ENCODE results near the gene EPHA6. TPM values are rescaled to one million over a fixed set of nuclear protein-coding genes. Genes with fewer than 3 reads are reported as not detected.
"Not testable (repeated sequence)": the region's sequence is repeated elsewhere in the genome, so short reads cannot be mapped to it uniquely, and the experiment has no call there.

Gene EPHA6
- total RNA-seq, 1 donor from 2014 or later: 1.2 TPM

DNA sequence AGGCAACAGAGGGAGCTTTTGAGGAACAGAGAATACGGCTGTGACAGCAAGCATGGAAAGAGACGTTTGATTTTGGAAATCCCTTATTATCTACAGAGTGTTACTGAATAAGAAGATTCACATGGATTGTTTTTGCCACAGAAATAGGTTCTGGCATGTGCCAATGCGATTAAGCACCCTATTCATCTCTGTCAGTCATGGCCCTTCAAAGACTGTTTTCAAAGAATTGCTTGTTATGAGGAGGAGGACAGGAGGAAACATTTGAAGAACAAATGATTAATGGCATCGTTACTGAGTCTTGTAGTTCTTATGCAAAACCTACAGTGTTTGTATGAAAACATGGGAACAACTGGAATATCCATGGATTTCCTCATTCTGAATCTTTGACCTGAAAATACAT is 86.2 kb downstream of the EPHA6 start:
- no peaks in the 10 kb centered on the region for H3K4me1 ChIP-seq
- H3K27me3 ChIP-seq: no peaks in the 10 kb centered on the region
- no peak overlapping the region for H3K4me3 ChIP-seq
- TF ChIP-seq, protein P1, sequence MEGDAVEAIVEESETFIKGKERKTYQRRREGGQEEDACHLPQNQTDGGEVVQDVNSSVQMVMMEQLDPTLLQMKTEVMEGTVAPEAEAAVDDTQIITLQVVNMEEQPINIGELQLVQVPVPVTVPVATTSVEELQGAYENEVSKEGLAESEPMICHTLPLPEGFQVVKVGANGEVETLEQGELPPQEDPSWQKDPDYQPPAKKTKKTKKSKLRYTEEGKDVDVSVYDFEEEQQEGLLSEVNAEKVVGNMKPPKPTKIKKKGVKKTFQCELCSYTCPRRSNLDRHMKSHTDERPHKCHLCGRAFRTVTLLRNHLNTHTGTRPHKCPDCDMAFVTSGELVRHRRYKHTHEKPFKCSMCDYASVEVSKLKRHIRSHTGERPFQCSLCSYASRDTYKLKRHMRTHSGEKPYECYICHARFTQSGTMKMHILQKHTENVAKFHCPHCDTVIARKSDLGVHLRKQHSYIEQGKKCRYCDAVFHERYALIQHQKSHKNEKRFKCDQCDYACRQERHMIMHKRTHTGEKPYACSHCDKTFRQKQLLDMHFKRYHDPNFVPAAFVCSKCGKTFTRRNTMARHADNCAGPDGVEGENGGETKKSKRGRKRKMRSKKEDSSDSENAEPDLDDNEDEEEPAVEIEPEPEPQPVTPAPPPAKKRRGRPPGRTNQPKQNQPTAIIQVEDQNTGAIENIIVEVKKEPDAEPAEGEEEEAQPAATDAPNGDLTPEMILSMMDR (IDR thresholded peaks at IDR 0.05): no peak
- TF ChIP-seq POLR2A (IDR thresholded peaks at IDR 0.05) (no peak), POLR2AphosphoS5 (IDR thresholded peaks at IDR 0.05; ENCODE audit: insufficient read depth in 1 of 2, low read depth in 1 of 2) (no peak)
- intact Hi-C loops (cut with DNase I): no loop called here
- no peaks in the 10 kb centered on the region for H3K9me3 ChIP-seq
- H3K36me3 ChIP-seq: no peaks in the 10 kb centered on the region
- no peak for DNase-seq (ENCODE audit: extremely low spot score in 2 of 2)
- H3K27ac ChIP-seq: no peak overlapping the region

DNA sequence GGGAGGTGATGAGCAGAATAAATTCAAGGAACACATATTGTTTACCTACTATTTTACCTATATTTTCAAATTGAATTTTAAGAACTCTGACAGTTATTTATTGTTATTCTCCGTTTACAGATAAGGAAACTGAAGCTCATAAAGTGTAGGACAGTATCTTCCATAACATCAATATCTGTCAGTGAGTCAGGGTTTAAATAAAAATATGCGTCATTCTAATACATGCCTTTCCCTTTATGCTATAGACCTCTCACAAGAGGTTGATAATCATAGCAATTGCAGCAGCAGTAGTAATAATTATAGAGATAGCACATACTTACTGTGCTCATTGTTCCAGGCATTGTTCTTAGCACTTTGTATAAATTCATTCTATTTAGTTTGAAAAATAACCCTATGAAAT is 101.1 kb downstream of the EPHA6 start:
- H3K27me3 ChIP-seq: no peaks in the 10 kb centered on the region
- no peak overlapping the region for H3K4me3 ChIP-seq
- H3K36me3 ChIP-seq: no peaks in the 10 kb centered on the region
- H3K9me3 ChIP-seq: no peaks in the 10 kb centered on the region
- TF ChIP-seq POLR2AphosphoS5 (IDR thresholded peaks at IDR 0.05; ENCODE audit: insufficient read depth in 1 of 2, low read depth in 1 of 2): no peak
- TF ChIP-seq, protein P1 (IDR thresholded peaks at IDR 0.05): no peak
- H3K4me1 ChIP-seq: no peaks in the 10 kb centered on the region
- DNase-seq (ENCODE audit: extremely low spot score in 2 of 2): no peak
- intact Hi-C loops (cut with DNase I): no loop called here
- H3K27ac ChIP-seq: no peak overlapping the region

DNA sequence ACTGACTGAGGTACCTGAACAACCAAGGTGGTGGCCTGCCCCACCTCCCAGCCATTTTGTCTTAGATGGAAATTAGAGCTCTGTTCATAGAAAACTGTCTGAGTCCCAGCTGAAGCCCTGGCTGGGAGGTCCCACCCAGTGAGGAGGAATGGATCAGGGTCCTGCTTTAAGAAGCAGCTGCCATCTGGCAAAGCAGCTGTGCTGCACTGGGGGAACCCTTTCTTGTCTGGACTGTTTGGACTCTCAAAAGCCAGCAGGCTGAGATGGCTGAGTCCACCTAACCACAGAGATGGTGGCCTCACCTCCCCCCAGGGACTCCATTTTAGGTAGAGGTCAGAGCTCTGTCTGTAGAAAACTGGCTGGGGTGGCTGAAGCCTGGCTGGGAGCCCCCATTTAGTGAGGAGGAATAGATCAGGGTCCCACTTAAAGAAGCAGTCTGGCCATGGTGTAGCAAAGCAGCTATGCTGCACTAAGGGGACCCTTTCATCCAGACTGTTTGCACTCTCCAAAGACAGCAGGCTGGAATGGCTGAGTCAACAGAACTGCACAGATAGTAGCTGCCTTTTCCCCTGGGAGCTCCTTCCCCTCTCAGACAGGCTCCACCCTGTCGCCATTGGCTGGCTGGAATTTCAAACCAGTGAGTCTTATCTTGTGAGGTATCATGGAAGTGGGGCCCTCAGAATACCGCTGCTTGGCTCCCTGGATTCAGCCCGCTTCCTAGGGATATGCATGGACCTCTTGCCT is 116.9 kb downstream of the EPHA6 start:
- DNase-seq (ENCODE audit: extremely low spot score in 2 of 2): no peak
- Histone ChIP-seq H3K4me3 (no peak overlapping the region), H3K9me3 (peaks cover 13% of the 10 kb centered on the region), H3K4me1 (no peaks in the 10 kb centered on the region), H3K27me3 (no peaks in the 10 kb centered on the region), H3K36me3 (no peaks in the 10 kb centered on the region), H3K27ac (no peak overlapping the region)
- TF ChIP-seq POLR2A (IDR thresholded peaks at IDR 0.05) (no peak), POLR2AphosphoS5 (IDR thresholded peaks at IDR 0.05; ENCODE audit: insufficient read depth in 1 of 2, low read depth in 1 of 2) (no peak)
- TF ChIP-seq, protein P1 (IDR thresholded peaks at IDR 0.05): no peak
- intact Hi-C loops (cut with DNase I): no loop called here

DNA sequence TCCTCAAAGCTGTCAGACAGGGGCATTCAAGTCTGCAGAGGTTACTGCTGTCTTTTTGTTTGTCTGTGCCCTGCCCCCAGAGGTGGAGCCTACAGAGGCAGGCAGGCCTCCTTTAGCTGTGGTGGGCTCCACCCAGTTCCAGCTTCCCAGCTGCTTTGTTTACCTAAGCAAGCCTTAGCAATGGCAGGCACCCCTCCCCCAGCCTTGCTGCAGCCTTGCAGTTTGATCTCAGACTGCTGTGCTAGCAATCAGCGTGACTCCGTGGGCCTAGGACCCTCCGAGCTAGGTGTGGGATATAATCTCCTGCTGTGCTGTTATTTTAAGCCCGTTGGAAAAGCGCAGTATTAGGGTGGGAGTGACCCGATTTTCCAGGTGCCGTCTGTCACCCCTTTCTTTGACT is 127.7 kb downstream of the EPHA6 start:
- H3K27ac ChIP-seq; H3K4me3 ChIP-seq; H3K9me3 ChIP-seq; H3K36me3 ChIP-seq; DNase-seq (ENCODE audit: extremely low spot score in 2 of 2); H3K27me3 ChIP-seq; intact Hi-C loops (cut with DNase I); H3K4me1 ChIP-seq: not testable (repeated sequence)

DNA sequence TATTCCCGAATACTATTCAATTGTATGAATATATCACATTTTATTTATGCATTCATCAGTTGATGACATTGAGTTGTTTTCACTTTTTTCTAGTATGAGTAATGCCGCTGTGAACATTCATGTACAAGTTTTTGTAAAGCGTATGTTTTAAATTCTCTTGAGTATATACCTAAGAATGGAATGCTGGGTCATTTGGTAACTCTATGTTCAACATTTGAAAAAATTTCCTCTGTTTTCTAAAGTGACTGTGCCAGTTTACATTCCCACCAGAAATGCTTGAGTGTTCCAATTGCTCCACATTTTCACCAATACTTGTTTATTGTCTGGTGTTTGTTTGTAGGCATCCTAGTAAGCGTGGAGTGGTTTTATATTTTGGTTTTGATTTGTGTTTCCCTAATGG is 144.5 kb downstream of the EPHA6 start:
- Histone ChIP-seq H3K27me3 (no peaks in the 10 kb centered on the region), H3K36me3 (no peaks in the 10 kb centered on the region), H3K4me1 (peaks cover 10% of the 10 kb centered on the region), H3K27ac (no peak overlapping the region), H3K4me3 (no peak overlapping the region), H3K9me3 (no peaks in the 10 kb centered on the region)
- DNase-seq (ENCODE audit: extremely low spot score in 2 of 2): no peak
- intact Hi-C loops (cut with DNase I): no loop called here
- TF ChIP-seq, protein P1 (IDR thresholded peaks at IDR 0.05): no peak
- TF ChIP-seq POLR2AphosphoS5 (IDR thresholded peaks at IDR 0.05; ENCODE audit: insufficient read depth in 1 of 2, low read depth in 1 of 2) (no peak), POLR2A (IDR thresholded peaks at IDR 0.05) (no peak)
